Measurements from ENCODE around the gene HEXIM2. TPM values are rescaled to one million over a fixed set of nuclear protein-coding genes. Genes with fewer than 3 reads are reported as not detected.

The HEXIM2 gene
- polyA plus RNA-seq, 3 donors, result 2.5 to 3.0 (median 2.9) TPM

DNA sequence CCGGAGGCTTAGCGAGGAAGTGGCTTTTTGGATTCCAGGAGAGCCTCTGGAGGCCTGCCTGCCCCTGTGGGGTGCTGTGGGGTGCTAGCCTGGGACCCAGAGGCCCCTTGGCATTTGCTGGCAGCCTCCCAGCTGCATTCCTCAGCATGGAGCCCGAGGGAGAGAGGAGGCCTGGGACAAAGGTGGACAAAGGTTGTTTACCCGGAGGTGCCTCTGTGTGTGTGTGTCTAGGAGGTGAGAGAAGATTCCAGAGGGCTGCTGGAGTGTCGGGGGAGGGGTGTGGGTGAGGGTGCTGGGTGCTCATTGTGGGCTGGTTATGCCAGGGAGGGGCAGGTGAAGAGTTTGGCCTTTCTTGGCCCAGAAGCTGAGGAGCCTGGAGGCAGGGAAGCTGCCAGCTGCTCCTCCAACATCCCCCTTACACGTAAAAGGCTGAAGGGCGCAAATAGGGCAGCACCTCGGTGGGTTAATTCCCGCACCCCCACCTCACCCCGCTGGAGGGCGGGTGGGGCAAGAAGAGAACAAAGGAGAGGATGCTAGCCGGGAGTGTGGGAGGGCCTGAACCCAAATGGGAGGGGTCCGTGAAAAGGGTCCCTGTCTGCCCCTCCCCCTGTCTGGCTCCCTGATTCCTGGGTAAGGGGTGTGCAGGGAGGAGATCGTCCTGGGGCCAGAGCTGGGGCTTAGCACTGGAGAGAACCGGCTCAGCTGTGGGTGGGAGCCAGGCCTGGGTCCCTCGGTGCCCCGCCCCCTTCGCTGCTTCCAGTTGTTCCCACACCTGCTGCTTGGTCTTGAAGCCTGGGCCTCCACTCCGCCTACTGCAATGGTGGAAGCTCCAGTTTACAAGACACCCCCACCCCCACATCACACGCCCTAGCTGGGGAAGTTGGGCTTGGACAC lies 9.9 kb downstream of the HEXIM2 start:
- Mint-ChIP-seq H3K27ac (peak overlapping the region; percentile 92 to 99 (median 98)), H3K9me3 (no peaks in the 10 kb centered on the region), H3K4me3 (peak overlapping the region; percentile 53 to 77), H3K36me3 (peaks cover 5 to 18% of the 10 kb centered on the region in 2 donors), H3K4me1 (peaks cover 52% of the 10 kb centered on the region), H3K27me3 (ENCODE audit: low read depth in 3 of 3) (no peaks in the 10 kb centered on the region)
- H3K27ac ChIP-seq (ENCODE audit: low read depth in 1 of 2, low read length in 2 of 2), result peak overlapping the region; percentile 77 to 92
- H4K20me1 ChIP-seq (ENCODE audit: insufficient read depth, low read length), result no peaks in the 10 kb centered on the region
- H3K9ac ChIP-seq (ENCODE audit: insufficient read depth, low read length, poor library complexity, severe bottlenecking), result peak overlapping the region; percentile 56
- peak overlapping the region; percentile 76 for H2AFZ ChIP-seq (ENCODE audit: insufficient read depth, low read depth, low read length, poor library complexity, severe bottlenecking)
- H3K27me3 ChIP-seq (ENCODE audit: control insufficient read depth in 2 of 2, insufficient read depth in 2 of 2, low read length in 2 of 2), result no peaks in the 10 kb centered on the region
- H3K4me3 ChIP-seq (replicated peaks in 1 of 3; ENCODE audit: low read depth in 2 of 3, low read length in 3 of 3), result peak overlapping the region in 1 of 3 experiments; percentile 73
- WGBS (ENCODE audit: insufficient coverage), result 42% methylated on average over 13 of the region's 20 CpGs
- H3K4me2 ChIP-seq (replicated peaks; ENCODE audit: extremely low read depth, low read length, poor library complexity, severe bottlenecking), result peak overlapping the region; percentile 81
- peaks cover 58 to 61% of the 10 kb centered on the region in 2 donors for H3K4me1 ChIP-seq (ENCODE audit: control insufficient read depth in 1 of 2, insufficient read depth in 2 of 2, low read length in 2 of 2)
- no peaks in the 10 kb centered on the region for H3K9me3 ChIP-seq (replicated peaks in 1 of 2; ENCODE audit: control insufficient read depth in 1 of 2, insufficient read depth in 1 of 2, low read length in 2 of 2)
- H3K36me3 ChIP-seq (replicated peaks in 1 of 2; ENCODE audit: control insufficient read depth in 1 of 2, insufficient read depth in 2 of 2, low read length in 2 of 2), result no peaks in the 10 kb centered on the region
- intact Hi-C loops (cut with micrococcal nuclease), result no loop called here
- TF ChIP-seq CTCF (IDR thresholded peaks at IDR 0.05), result no peak
- peaks cover 13% of the 10 kb centered on the region for H3K79me2 ChIP-seq (ENCODE audit: insufficient read depth, low read length)
- DNase-seq, result peak in 1 of 3 donors; percentile 36

GRCh38 chr17:45172232-45172540 lies 10.5 kb downstream of the HEXIM2 start:
- Histone ChIP-seq H3K36me3 (replicated peaks in 1 of 2; ENCODE audit: control insufficient read depth in 1 of 2, insufficient read depth in 2 of 2, low read length in 2 of 2) (no peaks in the 10 kb centered on the region), H3K9ac (ENCODE audit: insufficient read depth, low read length, poor library complexity, severe bottlenecking) (peak overlapping the region; percentile 56), H3K27ac (ENCODE audit: low read depth in 1 of 2, low read length in 2 of 2) (peak overlapping the region; percentile 77 to 92), H3K4me1 (ENCODE audit: control insufficient read depth in 1 of 2, insufficient read depth in 2 of 2, low read length in 2 of 2) (peaks cover 60 to 61% of the 10 kb centered on the region in 2 donors), H3K27me3 (ENCODE audit: control insufficient read depth in 2 of 2, insufficient read depth in 2 of 2, low read length in 2 of 2) (no peaks in the 10 kb centered on the region), H3K4me3 (replicated peaks in 1 of 3; ENCODE audit: low read depth in 2 of 3, low read length in 3 of 3) (peak overlapping the region in 2 of 3 experiments; percentile 2 to 73), H3K9me3 (replicated peaks in 1 of 2; ENCODE audit: control insufficient read depth in 1 of 2, insufficient read depth in 1 of 2, low read length in 2 of 2) (no peaks in the 10 kb centered on the region), H2AFZ (ENCODE audit: insufficient read depth, low read depth, low read length, poor library complexity, severe bottlenecking) (peak overlapping the region; percentile 76), H4K20me1 (ENCODE audit: insufficient read depth, low read length) (no peaks in the 10 kb centered on the region), H3K79me2 (ENCODE audit: insufficient read depth, low read length) (peaks cover 13% of the 10 kb centered on the region), H3K4me2 (replicated peaks; ENCODE audit: extremely low read depth, low read length, poor library complexity, severe bottlenecking) (peak overlapping the region; percentile 81)
- no peak for DNase-seq
- no peak for TF ChIP-seq CTCF (IDR thresholded peaks at IDR 0.05)
- Mint-ChIP-seq H3K27me3 (ENCODE audit: low read depth in 3 of 3) (no peaks in the 10 kb centered on the region), H3K27ac (peak overlapping the region; percentile 86 to 99 (median 98)), H3K9me3 (no peaks in the 10 kb centered on the region), H3K4me3 (peak overlapping the region; percentile 12 to 70), H3K4me1 (peaks cover 56% of the 10 kb centered on the region), H3K36me3 (peaks cover 5 to 18% of the 10 kb centered on the region in 2 donors)
- intact Hi-C loops (cut with micrococcal nuclease), result no loop called here
- WGBS (ENCODE audit: insufficient coverage), result 20% methylated on average over 1 of the region's 5 CpGs
